RPMI7951 (cell line): Measurements from ENCODE around the gene ATP10A. TPM values are rescaled to one million over a fixed set of nuclear protein-coding genes. Genes with fewer than 3 reads are reported as not detected.

Source experiments
- DNase-seq: peaks from one replicate; pipeline ENCODE4 v3.0.0-alpha.2; 2012; ENCODE audit warnings: low read depth
- total RNA-seq: library from RNA; depleted of rRNA; stranded (reverse); fragments of >200 nt; shearing (Covaris generic); gene quantifications from 2 replicates; pipeline ENCODE4 v1.2.3, GENCODE V29; 2014

Gene ATP10A
- total RNA-seq, 1 experiment from 2014 or later: not detected

DNA sequence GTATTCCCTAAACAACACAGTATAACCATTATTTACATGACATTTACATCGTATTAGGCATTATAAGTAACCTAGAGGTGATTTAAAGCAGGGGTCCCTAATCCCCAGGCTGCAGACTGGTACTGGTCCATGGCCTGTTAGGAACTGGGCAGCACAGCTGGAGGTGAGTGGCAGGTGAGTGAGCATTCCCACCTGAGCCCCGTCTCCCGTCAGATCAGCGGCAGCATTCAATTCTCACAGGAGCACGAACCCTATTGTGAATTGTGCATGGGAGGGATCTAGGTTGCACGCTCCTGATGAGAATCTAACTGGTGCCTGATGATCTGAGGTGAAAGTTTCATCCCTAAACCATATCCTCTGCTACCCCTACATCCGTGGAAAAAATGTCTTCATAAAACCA, 138.2 kb downstream of the ATP10A start:
- DNase-seq: no peak

DNA sequence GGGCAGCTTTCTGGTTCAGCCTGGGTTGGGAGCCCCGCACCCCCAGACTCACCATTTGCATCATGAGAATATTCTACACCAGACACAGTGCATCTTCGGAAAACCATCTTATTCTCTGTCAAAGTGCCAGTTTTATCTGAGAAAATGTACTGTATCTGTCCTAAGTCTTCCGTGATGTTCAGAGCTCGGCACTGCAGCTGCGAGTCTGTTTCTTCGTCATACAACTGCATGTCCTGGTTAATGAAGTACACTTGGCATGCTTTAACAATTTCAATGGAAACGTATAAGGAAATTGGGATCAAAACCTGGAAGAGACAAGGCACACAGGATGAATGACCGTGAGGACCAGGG, 141.5 kb downstream of the ATP10A start:
- DNase-seq: no peak

DNA sequence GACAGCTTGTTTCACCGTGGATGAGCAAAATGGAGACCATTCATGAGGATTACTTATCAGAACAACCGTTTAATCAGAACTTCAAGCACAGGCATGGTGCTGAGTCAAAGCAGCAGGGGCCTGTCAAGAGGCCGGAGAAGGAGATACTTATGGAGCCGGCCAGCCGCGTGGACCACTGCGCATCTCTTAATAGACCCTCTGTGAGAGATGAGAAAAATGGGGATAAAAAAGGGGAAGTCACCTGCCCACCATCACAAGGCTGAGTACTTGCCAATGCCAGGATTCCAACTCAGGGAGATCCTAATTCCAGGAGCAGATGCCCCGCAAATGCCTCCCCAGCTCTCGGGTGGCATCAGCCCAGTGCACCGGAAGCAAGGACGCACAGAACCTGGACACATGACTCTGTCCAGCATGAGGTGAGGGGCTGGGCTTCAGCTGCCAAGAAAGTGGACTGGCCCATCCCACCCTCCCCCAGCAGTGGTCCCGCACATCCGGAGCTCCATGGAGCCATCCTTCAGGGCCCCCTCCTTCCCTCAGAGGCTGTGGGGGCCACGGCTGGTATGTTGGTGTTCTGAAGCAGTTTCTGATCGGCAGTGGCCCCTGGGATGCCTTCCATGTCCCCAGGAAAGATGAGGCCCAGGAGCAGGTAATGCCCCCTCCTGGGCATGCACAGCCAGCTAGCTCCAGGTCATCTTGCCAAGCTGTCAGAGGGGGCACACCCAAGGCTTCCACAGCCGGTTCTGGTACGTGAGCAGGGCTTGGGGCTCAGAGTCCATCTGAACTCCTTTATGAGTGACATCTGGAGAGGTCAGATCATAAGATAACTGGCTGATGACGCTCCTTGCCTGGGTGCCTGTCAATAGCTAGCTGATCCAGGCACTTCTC, 143.8 kb downstream of the ATP10A start:
- DNase-seq: no peak

DNA sequence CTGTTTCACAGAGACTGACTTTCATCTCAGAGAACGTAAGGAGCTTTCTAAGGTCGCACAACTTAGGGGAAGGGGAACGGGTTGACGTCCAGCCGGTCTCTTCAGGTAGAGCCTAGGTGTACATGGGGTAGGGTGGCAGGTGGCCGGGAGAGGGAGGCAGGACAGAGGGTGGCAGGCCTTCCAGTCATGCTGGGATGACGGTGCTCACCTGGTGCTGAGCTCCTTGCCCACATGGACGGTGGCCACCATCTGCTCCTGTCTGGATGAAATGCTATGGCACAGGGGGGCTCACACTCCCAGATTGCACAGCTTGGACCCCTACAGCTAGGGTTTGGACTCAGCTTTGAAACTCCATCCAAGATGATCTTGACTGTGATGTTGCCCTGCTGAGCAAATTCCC, 144.5 kb downstream of the ATP10A start:
- DNase-seq: no peak

DNA sequence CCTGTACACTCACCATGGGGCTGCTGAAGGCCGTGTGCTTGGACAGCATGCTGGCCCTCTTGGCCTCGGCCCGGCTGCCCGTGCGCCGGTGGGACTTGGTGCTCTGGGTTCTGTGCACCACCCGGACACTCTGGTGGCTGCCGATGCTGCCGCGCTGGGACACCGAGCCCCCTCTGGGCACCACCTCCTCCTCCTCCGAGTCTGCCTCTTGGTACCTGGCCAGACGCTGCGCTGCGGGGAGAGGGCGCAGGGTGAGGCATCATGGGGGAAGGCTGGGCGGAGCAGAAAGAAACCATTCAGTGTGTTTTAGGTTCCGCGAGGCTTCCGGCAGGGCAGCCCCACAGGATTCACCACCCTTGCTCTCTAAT, 145.0 kb downstream of the ATP10A start:
- no peak for DNase-seq

DNA sequence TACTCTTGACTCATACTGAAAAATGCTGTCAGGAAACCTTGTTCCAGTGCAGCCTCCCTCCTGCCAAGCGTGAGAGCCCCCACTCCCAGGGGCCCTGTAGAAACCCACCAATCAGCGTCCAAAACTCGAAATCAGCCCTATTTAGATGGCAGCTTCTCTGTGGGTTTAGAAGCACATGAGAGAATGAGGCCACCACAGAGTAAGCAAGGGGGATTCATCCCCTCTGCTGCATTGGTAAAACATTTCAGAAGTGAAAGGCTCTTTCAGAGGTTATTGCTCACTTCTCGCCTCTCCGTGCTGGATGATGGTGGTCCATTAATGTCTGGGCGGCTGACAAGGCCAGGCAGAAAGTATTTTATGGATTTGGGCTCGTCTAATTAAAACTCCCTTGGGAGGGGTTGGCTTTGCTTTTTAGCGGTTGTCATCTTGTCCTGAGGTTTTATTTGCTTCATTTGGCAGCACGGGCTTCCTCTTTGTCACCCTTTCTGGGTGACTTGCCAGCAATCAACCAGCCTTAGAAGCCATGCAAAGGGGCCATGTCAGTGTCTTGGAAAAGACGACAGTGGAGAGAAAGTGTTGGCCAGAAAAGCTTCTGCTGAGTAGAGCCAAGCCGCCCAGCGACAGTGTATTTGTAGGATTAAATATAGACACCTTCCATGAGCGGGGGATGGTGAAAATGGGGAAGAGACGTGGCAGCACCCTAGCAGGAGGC, 145.5 kb downstream of the ATP10A start:
- DNase-seq: no peak

DNA sequence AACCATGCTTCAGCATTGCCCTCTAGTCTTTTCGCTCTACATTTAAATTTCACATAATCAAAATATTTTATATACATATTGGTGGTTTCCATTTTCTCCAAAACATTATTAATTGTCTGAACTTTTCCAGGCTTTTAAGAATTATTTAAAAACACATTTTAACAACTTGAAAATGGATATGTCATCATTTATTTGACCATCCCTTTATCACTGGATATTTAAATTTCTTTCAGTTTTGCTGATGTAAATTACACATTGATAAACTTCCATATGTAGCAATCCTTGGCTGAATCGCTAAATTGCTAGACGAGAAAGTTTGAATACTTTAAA, 146.0 kb downstream of the ATP10A start:
- DNase-seq: no peak

DNA sequence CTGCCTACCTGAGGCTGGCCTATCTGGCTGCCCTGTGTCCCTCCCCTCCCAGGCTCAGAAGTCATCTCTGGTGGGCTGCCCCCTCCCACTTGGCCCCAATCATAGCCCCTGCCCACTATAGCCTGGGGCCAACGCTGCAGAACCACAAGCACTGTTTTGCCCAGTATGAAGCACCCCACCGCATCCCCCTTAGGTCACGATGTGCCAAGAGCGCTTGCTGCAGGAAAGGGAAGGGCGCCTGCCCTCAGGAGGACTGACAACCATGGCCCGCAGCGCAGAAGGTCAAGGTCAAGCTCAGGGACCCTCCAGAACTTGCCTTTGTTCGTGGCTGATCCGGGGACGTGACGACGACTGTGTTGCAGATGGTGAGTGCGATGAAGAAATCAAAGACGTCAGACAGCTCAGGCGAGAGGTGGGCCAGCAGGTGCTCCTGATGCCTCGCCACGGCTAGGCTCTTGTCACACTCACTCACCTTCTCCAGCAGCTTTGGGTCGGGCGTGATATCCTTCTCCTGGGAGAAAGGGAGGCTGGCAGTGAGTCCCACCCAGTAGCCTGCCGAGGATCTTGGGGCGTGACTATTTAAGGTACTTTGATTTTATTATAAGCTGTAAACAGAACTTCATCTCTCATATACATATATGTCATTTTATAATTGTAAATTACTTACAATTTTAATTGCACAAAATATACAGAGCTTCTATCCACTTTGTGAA, 146.6 kb downstream of the ATP10A start:
- no peak for DNase-seq

DNA sequence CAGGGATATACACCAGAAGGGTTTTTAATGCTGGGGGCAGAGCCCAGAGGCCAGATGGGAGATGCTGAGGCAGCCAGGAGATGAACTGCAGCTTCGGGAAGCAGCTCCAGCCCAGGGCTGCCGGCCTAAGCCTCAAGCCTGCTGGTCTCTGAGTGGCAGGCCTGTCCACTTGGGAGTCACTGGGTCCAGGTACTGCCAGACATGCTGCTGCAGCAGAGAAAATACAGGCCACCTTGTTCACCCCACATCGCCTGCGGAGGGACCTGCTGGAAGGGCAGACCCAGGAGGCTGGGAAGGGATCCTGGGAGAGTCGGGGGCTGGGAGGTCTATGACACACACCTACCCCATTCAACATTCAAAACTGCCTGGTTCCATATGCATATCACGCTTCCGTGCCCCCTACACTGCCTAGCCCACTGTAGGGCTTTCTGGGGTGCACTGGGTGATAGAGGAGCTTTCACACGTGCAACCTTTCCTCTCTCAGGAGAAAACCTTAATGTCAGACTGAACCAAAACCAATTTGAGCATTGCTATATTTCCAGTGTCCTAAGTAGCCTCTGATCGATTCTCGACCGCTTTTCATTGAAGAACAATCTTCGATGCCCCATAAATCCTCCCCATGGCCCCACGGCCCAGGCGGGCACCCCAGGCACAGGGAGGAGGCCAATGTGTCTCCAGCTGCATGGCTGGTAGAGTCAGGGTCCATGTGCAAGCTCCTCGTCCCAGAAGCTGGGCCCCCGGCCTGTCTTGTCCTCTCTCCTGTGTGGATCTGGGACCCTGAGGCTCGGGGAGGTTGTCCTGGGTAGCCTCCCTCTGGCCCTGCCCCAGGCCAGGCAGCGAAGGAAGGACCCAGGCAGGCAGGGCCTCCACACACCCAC, 147.4 kb downstream of the ATP10A start:
- DNase-seq: no peak

DNA sequence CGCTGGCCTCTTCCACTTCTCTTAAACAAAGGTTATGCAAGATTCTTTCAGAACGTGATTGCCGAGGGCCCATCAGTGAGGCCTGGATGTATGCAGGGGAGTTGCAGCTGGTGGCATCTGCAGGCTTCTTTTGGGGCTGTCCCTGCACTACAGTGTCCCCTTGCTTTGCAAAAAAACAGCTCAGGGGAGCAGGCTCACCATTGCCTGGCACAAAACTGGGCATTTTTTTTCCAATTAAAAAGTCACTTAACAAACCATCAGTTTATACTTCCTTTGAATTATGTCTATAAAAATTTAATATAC, 148.6 kb downstream of the ATP10A start:
- DNase-seq: no peak

DNA sequence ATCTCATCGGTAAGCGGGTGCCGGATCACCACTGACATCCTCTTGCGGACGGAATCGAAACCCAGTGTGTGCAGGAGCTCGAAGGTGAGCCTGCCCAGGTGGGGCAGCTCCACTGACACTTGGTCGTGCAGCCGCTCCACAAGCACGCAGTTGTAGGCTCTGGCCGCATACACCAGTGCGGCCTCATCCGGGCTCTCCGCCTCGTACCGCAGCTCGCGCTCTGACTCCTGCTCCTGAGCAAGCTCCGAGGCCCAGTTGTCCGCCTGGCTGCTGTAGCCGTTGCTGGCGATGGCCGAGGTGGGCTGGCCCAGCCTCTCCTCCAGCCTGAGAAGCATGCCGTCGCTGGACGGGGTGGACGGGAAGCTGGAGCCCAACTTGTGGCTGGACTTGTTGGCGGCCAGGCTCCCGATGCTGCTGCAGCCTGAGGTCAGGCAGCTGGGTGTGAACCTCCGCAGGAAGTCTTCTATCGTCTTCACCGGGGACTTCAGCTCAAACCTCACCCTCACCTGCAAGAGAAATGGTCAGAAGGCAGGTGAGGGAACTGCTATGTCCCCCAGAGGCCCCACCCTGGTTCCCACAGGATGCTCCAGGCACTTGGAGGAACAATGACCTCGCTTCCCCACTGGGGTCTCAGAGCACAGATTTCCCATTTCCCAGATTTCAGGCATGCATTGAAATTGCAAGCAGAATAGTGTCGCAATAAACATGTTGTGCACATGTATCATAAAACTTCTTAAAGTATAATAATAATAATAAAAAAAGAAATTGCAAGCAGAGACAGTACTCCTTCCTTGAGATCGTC, 149.2 kb downstream of the ATP10A start:
- no peak for DNase-seq

DNA sequence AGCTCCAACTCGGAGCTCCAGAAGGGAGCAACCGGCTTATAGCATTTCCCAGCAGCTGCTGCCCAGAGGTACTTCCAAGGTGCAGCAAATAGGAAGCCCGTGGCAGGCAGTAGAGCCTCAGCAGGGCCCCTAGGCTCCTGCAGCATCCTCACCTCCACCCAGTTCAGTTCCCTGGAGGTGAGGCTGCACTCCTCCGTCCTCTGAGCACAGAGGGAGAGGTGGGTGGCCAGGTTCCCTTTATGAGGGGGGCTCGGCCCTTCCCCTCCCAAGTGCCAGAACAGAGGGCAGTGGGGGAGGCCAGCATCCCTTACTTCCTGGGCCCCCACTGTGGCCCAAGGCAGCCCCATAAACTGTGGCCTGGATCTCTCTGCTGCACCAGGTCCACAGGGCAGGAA, 150.2 kb downstream of the ATP10A start:
- no peak for DNase-seq

DNA sequence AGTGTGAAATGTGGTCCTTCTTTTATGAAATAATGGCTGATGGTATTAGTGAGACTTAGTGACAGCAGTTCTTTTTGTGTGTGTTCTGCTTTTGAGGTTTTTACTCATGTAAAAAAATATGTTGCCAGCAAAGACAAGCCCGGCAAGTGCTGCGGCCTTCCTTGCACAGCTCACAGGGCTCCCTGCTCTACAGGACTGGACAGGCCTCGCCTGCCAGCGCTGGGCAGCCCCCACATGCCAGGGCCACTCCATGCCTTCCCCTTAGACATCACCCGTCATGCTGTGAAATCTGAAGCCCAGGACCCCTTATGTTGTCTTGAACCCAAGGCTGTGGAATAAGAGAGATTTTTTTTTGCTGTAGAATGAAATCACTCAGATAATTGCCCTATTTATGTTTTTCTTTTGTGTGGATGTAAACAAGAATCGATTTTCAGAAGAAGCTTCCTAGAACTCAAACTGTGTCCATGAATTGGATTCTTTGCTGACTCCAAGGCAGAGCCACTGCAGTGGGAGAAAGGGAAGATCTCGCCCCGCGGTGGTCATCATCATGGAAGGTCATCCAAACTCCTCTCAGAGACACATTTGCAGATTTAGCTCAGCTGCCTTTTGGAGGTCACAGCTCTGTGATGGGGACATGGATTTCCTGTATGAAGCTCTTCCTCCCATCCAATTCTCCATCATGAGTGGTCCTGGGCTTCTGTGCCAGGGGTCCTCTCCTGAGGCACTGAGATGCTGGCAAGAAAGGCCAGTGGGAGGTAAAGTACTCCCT, 150.8 kb downstream of the ATP10A start:
- no peak for DNase-seq

DNA sequence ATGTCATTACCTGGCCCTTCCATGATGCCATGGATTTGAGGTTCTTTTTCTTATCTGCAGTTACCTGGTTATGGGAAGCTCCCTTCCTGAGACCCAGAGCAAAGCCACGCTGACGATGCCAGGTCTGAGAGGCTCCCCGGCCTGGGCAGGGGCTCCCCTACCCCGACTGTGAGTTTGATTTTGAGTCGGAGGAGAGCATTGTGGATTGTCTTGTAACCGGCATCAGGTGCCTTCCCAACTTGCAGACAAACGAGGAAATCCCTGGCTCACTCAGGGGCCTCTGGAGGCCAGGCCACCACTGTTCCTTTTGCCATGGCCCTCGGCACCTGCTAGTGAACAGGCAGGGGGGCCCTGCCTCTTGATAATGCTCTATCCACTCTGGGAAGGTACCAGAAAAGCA, 151.4 kb downstream of the ATP10A start:
- DNase-seq: no peak

DNA sequence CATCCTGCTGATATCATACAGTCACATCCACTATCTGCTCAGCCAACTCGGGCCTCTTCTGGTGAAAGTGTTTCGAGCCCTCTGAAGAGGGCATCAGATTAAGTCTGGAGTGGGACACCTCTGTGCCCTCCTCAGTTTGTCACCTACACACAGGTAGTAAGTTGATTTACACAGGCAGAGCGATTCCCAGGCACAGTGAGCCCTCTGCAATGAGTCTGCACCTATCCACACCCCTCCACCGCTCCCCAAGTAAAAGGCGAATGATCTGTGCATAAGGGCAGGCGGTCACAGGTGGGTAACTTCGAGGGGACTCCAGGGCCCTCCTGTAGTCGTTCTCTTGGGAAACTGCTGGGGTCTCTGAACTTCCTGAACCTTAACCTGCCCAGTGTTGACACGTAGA, 152.0 kb downstream of the ATP10A start:
- DNase-seq: no peak

DNA sequence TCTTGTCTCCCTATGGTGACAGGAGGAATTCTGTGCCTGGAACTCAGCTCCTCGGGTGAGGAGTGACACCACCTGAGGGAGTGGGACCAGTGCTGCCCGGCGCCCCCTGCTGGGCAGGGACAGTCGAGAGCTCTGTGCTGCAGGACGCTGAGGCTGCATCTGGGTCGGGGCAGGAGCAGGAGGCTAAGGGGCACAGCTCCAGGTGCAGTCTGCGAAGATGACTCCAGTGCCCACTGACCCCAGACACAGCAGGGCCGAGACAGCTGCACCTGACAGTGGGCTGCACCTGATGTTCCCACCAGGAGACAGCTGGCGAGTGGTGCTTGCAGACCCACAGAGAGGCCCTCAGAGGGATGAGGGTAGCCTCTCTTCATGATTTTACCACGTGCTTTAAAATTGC, 152.9 kb downstream of the ATP10A start:
- no peak for DNase-seq

DNA sequence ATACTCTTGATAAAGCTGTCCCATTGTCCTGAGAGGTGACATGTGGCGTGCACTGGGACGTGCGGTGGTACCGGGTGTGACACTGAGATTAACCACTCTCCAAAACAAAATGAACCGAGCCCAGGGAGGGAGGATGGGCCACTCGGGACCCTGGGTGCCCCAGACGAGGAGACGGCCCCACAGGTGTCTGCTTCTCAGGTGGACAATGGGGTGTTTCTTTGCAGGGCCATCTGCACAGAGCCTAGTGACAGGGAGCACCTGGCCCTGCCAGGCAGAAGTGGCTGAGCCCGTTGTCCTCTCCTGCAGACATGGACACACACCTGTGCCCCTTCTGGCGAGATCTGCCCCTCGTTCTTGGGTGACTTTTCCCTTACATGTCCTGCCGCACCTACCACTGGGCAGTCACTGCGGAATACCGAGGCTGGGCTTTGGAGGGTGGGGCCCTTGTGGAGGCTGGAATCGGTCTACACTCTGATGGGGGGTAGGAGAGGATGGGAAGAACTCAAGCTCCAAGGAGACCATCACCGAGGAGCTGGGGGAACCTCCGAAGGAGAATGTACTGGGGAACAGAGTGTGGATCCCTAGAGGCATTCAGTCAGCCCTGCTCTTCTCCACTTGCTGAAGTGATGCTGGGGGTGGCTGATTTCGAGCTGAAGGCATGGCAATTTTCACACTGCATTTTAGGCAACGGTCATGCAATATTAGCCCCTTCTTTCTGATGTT, 153.5 kb downstream of the ATP10A start:
- no peak for DNase-seq

DNA sequence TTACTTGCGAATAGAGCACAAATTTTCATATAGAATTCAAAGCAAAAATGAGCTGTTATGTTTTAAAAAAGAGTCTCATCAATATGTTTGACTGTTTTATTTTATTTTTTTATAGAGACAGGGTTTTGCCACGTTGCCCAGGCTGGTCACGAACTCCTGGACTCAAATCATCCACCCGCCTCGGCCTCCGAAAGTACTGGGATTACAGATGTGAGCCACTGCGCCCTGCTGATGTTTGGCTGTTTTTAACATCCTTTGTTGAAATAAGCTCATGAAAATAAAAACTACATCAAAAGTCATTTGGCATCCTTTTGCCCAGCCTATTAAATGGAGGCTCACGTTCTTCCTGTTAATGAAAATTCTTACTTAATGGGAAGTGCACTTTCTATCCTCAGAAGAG, 154.7 kb downstream of the ATP10A start:
- DNase-seq: no peak

DNA sequence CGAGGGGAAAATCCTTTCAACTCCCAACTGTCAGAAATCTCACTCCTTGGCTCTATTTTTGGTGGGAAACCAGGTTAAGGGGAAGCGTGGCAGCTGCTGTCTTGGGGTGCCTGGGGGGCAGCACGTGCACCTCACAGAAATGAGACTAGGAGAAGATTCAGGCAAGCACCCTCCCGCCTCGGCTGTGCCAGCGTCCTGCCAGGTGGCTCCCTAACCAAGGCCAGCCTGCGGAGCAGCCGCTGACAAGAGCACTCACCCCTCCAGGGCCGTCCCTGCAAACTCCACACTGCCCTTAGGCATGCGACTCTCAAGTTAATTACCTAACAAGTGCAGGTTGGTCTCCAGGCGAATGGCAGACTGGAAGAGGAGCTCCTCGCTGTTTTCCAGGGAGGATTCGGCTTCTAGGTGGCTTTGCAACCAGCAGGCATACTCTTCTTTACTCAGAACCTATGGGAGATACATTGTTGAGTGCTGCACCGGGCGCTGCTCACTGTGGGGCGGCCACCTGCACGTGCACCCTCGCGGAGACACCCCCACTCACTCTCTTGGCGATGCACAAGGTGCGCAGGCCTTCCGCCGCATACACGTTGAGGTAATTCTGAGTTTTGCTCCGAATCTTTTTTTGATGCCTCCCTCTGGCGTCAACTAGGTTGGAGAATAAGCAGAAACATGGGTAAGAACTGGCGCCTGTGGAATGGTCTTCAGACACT, 155.3 kb downstream of the ATP10A start:
- no peak for DNase-seq
